Ishikawa (cell line): Measurements from ENCODE around the gene CNGA4.

Experiments used
- CEBPB ChIP-seq: IDR thresholded peaks from 2 replicates; pipeline ENCODE4 v1.6.1; 2012
- EP300 ChIP-seq: IDR thresholded peaks from 2 replicates; pipeline ENCODE4 v1.6.1; 2012; ENCODE audit warnings: borderline replicate concordance
- REST ChIP-seq: IDR thresholded peaks from 2 replicates; pipeline ENCODE4 v1.6.1; 2012; ENCODE audit warnings: low read depth, mild to moderate bottlenecking
- USF1 ChIP-seq: IDR thresholded peaks from 2 replicates; pipeline ENCODE4 v1.6.1; 2012
- YY1 ChIP-seq: IDR thresholded peaks from 2 replicates; pipeline ENCODE4 v1.6.1; 2012; ENCODE audit warnings: low read depth

GRCh38 chr11:6270584-6271246, 31.8 kb downstream of the CNGA4 start:
- TF ChIP-seq CEBPB (no peak), YY1 (no peak), EP300 (no peak), REST (no peak), USF1 (no peak)
